GM19351 (cell line): Measurements from ENCODE around the gene C12orf75.
"Not testable (repeated sequence)": the region's sequence is repeated elsewhere in the genome, so short reads cannot be mapped to it uniquely, and the experiment has no call there.

Experiments
- ATAC-seq: cut with Tn5 transposase; IDR thresholded peaks from one replicate; pipeline ENCODE4 v1.9.1; 2021; ENCODE audit warnings: mild to moderate bottlenecking, moderate library complexity; ENCODE audit not compliant: unreplicated experiment

Gene C12orf75

GRCh38 chr12:105334582-105334981, 4.1 kb downstream of the C12orf75 start:
- no peak for ATAC-seq

GRCh38 chr12:105335856-105336255, 5.4 kb downstream of the C12orf75 start:
- ATAC-seq: no peak

GRCh38 chr12:105336411-105336810, 5.9 kb downstream of the C12orf75 start:
- ATAC-seq: no peak

DNA sequence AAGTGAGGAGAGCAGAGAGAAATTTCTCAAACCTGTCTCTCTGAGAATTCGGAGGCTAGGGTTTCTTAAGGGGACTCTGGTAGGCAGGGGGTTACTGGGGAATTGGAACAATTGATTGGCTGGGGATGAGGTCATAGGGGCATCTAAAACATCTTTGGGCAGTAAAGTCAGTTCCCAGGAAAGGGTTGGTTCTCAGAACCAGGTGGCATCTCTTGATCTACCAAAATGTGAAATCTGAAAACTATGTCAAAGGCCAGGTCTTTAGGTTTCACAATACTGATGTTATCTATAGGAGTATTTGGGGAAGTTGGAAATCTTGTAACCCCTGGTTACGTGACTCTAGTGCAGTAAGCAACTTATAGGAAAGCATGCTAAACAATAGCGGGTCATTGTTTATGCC, 6.9 kb downstream of the C12orf75 start:
- no peak for ATAC-seq

DNA sequence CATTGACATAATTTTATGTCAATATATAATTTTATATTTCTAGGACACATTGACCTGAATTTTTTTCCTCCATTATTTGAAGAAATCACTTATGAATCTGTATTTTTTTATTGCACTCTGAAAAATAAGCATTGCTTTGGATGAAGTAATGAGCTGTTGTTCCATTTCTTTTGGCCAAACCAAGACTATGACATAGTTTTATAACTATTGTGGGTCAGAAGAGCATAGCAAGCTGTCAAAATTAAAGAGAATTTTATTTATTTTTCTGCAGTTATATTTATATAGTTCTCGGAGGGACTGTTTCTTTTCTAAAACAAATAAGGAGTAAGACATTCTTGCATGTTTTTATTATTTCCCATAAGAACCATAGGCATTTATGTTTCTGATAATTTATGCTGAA, 8.5 kb downstream of the C12orf75 start:
- ATAC-seq: no peak

DNA sequence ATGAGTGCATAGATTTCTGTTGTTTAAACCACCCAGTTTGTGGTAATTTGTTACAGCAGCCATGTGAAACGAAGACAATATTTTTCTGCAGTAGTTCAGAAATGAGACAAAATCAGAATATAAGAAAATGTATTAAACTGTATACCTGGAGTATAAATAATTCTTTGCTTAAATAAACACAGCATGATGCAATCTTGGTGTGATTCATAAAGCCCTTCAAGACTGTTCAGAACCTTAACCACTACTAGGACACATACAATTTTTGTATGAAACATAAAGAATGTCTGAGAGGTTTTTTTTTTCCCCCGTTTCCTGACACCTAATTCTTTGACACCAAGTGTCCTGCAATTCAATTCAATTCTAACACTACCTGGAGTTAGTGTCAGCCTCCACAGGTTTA, 10.5 kb downstream of the C12orf75 start:
- no peak for ATAC-seq

DNA sequence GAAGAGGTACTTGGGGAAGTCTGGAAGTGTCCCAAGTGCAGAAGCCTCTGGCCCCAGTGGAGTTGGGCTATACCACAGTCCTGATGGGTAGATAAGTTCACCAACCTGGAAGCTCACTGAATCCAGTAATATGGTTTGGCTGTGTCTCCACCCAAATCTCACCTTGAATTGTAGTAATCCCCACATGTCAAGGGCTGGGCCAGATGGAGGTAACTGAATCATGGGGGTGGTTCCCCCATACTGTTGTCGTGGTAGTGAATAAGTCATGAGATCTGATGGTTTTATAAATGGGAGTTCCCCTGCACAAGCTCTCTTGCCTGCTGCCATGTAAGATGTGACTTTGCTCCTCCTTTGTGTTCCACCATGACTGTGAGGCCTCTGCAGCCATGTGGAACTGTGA, 11.1 kb downstream of the C12orf75 start:
- not testable (repeated sequence) for ATAC-seq

DNA sequence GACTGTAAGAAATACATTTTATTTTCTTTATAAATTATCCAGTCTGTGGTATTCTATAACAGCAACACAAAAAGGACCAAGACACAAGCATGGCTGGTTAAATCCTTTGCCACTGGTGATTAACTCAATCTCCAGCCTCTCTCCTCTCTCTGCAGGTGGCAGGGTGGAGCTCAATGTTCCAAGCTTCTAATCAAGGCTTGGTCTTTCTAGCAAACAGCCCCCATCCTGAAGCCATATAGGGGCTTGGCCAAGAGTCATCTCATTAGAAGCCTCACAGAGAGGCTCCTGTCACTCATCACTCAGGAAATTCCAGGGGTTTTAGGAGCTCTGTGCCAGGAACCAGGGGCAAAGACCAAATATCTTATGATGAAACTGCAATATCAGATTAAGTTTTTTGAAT, 12.0 kb downstream of the C12orf75 start:
- ATAC-seq: no peak

DNA sequence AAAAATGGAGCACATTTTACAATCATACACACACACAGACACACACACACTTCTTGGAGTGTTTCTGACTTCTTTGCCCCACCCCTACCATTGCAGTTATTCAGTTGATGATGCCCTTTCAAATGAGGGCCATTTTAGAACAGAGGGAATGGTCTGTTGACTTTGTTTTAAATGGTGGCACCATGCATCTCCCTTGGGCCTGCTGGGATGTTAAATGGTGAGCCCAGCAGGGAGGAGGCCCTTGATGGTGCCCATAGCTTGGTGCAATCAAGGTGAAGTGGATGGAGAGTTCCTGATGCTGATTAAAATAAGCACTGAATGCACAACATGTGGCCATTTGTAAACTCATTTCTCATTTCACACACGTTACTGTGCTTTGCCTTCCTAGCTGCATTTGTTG, 13.3 kb downstream of the C12orf75 start:
- ATAC-seq: no peak

DNA sequence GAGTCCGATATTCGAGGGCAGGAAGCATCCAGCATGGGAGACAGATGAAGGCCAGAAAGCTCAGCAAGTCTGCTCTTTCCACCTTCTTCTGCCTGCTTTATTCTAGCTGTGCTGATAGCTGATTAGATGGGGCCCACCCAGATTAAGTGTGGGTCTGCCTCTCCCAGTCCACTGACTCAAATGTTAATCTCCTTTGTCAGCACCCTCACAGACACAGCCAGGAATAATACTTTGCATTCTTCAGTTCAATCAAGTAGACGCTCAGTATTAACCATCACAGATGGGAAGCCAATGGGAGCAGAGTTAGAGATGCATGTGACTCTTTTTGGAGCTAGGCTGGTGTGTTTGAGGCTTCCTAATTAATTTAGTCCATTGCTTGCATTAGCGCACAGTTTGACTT, 17.0 kb downstream of the C12orf75 start:
- no peak for ATAC-seq

- ATAC-seq: no peak
These were observed 17.7 kb downstream of the C12orf75 start for GRCh38 chr12:105348142-105348541.

DNA sequence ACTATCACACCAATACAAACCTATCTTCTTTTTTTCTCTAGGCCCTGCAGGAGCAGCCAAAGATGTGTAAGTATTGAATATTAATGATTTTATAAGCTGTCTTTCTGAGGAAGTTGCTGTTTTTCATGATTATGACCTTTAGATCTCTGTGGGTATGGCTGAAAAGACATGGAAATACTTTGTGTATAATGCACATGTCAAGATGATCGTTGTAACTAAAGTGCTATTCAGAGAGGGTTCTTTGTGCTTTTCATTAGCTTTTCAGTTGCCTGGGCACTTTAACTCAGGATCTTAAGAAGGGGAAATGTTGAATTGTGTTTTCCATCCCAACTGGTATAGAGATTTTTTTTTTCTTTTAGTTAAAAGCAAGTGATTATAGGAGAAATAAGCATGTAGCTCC, 18.1 kb downstream of the C12orf75 start:
- no peak for ATAC-seq

DNA sequence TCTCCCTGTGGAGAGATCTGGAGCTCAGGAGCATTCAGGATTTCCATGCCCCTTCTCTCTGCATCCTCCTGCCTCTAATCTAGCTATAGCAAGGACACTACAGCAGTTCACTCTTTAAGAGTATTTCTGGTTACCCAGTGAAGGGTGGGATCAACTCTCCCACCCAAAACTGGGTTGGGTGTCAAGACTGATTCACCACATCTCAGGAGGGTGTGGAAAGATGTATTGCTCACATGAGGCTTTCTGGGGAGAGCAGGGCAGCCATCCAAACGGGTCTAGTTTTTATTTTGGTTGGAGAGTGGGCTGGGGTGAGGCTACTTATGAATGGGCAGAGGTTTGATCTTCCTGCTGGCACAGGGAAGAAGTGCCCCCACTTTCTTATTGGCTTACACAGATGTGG, 18.6 kb downstream of the C12orf75 start:
- ATAC-seq: no peak

DNA sequence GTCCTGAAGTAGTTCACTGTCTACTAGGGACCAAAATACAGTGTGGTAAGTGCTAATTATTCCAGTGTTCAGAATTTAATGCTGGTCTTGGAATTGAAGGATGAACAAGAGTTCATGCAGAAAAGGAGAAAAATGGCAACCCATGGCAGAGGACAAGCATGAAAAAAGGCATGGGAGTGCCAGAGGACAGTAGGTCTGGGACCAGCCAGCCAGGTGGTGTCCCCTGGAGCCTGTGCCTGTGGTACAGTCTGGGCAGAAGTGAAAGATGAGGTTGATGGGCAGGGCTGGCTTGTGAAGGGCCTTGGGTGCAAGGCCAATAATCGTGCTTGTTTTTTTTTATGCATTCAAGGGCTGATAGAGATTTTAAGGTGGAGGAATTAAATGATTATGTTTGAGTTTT, 21.0 kb downstream of the C12orf75 start:
- ATAC-seq: peak; percentile 59

DNA sequence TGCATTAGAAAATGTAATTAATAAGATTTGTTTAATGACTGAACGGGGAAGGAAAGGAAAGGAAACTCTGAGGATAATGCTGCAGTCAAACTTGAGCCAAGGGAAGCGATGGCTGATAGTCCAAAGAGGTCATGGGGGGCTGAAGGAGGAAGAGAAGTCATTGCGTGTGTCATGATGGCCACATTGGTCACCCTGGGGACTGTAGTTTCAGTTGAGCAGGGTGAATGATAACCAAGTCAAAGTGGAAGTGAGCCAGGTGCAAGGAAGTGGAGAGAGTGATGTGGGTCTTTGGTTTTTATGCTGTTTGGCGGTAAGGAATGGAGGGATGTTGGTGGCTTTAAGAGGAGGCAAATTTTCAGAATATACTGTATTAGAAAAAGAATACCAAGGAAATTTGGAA, 21.6 kb downstream of the C12orf75 start:
- ATAC-seq: peak; percentile 89

DNA sequence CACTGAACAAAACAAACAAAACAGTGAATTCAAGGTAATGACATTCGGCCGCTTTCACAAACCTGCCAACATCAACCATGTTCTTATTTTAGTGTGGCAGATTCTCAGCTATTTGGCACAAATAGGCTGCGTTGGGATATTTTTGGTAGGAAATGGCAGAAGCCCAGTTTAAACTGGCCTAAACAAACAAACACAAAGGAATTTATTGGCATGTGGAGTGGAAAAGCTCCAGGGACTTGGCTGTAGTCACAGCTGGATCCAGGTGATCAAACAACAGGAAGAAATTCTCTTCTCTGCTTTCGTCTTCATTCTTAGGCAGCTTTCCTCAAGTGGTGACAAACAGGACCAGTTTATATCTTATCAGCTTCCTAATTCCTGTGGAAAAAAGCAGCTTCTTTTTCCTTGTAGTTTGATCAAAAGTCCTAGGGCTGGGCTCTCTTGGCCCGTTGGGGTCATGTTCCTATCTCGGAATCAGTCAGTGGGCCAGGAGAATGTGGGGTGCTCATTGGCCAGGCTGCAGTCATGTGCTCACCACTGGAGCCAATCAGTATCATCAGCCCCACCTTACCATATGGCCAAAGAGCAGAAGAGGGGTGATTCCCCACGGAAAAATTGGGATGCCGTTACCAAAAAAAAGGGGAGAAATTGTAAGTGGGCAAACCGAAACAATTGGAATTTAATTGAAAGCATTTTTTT, 22.6 kb downstream of the C12orf75 start:
- ATAC-seq: no peak

GRCh38 chr12:105355752-105356151, 25.3 kb downstream of the C12orf75 start:
- ATAC-seq: no peak

- ATAC-seq: peak; percentile 75
These were observed 26.7 kb downstream of the C12orf75 start for GRCh38 chr12:105357162-105357691.

DNA sequence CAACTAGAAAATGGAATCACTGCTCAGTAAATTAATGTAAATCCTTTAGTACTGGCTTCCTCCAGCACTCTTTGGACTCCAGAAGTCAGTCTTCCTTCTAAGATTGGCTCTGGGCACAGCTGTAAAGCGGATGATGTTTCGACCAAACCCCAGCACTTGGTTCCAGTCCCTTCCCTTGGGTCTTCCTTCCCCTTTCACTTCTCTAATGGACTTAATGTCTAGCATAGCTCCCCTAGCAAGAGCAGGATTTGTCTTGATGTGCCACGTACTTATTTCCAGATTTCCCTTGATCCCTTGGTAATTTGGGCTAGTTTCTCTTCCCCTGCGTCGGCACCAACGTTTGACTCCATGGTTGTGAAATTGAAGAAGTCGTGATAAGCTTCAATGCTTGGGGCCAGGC, 28.3 kb downstream of the C12orf75 start:
- peak; percentile 45 for ATAC-seq

GRCh38 chr12:105359856-105360255, 29.4 kb downstream of the C12orf75 start:
- no peak for ATAC-seq

GRCh38 chr12:105363890-105364289, 33.4 kb downstream of the C12orf75 start:
- ATAC-seq: no peak

- ATAC-seq: no peak
These were observed 34.7 kb downstream of the C12orf75 start for GRCh38 chr12:105365231-105365630.

GRCh38 chr12:105368047-105368646, 37.7 kb downstream of the C12orf75 start:
- ATAC-seq: no peak
